Inferior parietal cortex (tissue), 1 donor: ENCODE measurements around the gene ZNF574.
A peak's percentile ranks its signal among the peaks of the same experiment; 100 is the strongest.

Experiments
- DNase-seq: peaks from one replicate; pipeline ENCODE4 v3.0.0-alpha.2; 2016; ENCODE audit errors: extremely low spot score

ZNF574 gene

GRCh38 chr19:42102877-42103276 is 26.9 kb downstream of the ZNF574 start:
- no peak for DNase-seq

DNA sequence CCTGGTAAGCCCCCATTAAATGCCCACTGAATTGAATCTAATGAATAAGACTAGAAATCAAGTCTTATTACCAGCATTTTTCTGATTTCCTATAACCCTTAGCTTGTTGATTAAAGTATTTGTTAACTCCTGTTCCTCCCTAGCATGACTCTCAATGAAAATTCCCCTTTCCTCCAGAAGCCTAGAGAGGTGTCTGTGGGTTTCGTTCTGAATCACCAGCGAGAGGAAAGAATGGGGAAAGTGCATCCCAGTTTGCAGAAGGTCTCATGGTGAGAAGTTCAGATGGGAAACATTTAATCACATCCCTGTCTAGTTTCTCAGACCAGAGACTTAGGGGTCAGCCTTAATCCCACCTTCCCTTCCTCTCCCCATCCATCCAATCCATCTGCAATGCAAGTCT is 29.4 kb downstream of the ZNF574 start:
- no peak for DNase-seq

GRCh38 chr19:42108527-42109389 is 32.8 kb downstream of the ZNF574 start:
- peak; percentile 75 for DNase-seq

DNA sequence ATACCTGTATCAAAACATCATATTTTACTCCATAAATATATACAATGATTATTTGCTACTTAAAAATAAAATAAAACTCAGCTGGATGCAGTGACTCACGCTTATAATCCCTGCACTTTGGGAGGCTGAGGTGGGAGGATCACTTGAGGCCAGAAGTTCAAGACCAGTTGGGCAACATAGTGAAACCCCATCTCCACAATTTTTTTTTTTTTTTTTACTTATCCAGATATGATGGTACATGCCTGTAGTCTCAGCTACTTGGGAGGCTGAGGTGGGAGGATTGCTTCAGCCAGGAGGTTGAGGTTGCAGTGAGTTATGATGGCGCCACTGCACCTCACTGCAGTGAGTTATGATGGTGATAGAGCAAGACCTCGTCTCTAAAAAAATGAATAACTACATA is 33.9 kb downstream of the ZNF574 start:
- no peak for DNase-seq

GRCh38 chr19:42110658-42111057 is 34.7 kb downstream of the ZNF574 start:
- DNase-seq = no peak

DNA sequence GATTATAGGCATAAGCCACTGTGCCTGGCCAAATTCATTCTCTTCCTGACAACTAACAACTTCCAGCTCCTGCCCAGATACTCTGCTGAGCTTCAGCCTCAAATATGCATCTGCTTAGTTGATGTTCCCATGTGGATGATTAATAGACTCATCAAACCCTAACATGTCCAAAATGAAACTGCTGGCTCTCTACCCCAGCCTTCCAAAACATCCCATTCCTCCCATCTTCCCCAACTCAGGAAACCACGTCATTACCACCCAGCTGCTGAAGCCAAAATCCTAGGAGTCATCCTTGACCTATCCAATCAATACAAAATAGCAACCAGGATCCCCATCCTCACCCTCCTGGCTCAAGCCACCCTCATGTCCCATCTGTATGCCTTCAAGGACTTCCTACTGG is 35.4 kb downstream of the ZNF574 start:
- no peak for DNase-seq

GRCh38 chr19:42111811-42112210 is 35.8 kb downstream of the ZNF574 start:
- no peak for DNase-seq

GRCh38 chr19:42113641-42114348 is 37.8 kb downstream of the ZNF574 start:
- DNase-seq = no peak

GRCh38 chr19:42114412-42114811 is 38.4 kb downstream of the ZNF574 start:
- DNase-seq = no peak

DNA sequence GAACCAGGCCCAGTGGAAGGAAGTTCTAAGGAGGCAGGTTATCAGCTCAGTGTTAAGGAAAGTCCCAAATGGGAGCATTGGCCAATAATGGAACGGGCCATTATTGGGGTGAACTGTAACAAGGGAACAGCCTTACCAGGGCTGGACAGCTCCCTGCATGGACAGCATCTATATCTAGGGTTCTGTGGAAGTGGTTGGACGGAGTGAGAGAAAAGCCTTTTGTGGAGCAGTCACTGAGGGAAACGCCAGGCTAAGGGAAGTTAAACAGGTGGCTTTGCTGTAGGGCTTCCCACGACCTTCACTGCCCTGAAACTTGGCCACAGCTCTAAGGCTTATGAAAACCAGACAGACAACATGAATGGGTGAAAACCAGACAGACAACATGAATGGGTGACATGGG is 39.3 kb downstream of the ZNF574 start:
- DNase-seq = no peak

DNA sequence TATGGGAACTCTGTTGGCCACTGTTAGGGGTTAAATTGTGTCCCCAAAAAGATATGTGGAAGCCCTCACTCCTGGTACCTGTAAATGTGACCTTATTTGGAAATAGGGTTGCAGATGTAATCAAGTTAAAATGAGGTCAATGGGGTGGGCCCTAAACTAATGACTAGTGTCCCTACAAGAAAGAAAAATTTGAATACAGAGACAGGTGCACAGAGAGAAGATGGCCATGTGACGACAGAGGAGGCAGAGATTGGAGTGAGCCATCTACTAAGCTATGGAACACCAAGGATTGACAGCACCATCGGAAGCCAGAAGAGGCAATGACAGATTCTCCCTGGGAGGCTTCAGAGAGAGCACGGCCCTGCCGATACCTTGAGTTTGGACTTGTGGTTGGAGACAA is 39.7 kb downstream of the ZNF574 start:
- no peak for DNase-seq

GRCh38 chr19:42116308-42117075 is 40.5 kb downstream of the ZNF574 start:
- DNase-seq = no peak

GRCh38 chr19:42117076-42117475 is 41.1 kb downstream of the ZNF574 start:
- no peak for DNase-seq

DNA sequence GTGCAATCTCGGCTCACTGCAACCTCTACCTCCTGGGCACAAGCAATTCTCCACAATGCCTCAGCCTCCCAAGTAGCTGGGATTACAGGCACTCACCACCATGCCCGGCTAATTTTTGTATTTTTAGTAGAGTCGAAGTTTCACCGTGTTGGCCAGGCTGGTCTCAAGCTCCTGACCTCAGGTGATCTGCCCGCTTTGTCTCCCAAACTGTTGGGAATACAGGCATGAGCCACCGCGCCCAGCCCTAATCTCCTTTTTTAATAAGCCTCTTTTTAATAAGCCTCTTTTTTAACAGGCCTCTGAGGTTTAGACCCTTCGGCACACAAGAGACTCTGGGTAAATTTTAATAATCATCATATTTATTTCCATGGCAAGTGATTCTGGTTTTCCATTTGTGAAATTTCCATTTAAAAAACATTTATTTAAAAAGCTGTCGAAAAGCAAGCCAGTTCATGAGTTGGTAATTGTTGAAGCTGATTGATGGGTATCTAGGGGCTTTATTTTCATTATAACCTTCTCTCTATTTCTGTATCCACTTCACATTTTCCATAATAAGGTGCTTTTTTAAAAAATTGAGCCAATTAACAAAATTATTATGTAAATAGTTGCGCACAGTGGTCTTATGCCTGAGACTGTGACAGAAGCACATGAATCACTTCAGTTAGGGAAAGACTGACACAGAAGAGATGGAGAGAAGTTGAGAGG is 44.5 kb downstream of the ZNF574 start:
- DNase-seq = no peak

DNA sequence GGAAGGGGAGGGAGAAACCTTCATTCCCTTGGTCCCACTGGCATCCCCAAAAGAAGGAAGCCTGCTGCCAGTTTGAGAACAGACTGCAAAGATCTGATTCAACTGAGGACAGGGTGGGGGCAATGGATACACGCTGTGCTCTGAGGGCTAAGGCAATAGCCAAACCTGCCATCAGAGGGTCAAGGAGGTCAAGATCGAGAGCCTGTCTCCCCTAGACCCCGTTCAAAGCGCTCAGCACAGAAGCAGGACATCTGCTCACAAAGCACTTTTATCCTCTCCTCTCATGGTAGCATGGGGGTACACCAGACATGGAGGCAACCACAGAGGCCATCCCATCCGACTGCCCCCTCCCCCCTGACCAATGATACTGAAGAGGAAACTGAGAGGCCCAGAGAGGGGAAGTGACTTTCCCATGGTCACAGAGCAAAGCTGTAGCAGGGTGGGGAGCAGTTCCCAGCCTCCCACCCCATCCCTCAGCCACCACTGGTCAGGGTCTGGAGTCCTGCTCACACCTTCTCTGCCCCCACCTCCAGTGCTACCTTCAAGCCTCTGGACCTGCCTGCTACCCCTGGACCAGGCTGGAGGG is 45.2 kb downstream of the ZNF574 start:
- no peak for DNase-seq

- DNase-seq = no peak
Measured at GRCh38 chr19:42121656-42122069, 45.7 kb downstream of the ZNF574 start.

GRCh38 chr19:42122691-42123607 is 47.0 kb downstream of the ZNF574 start:
- no peak for DNase-seq

- DNase-seq = no peak
Measured at GRCh38 chr19:42123765-42124164, 47.8 kb downstream of the ZNF574 start.

DNA sequence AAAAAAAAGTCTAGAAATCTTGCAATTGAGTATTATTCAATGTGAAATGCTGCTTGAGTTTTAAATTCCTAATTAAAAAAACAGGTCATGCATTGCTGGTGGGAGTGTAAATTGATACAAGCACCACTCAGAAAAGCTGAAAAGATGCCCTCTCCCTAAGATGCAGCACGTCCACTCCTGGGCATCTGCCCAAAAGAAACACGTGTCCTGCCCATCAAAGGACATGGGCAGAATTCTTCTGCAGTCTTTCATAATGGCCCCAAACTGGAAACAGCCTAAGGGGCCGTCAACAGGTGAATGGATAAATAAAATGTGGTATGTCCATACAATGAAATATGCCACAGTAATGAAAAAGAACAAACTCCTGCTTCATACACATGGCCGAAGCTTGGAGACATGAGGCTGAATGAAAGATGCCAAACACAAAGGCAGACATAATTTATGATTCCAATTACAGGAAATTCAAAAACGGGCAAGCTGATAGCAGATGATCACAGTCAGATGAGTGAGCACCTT is 48.5 kb downstream of the ZNF574 start:
- DNase-seq = no peak

- no peak for DNase-seq
Measured at GRCh38 chr19:42125536-42125935, 49.6 kb downstream of the ZNF574 start.
